Stimulated activated CD4-positive, alpha-beta T cell treated with anti-CD3 and anti-CD28 coated beads, Interleukin-15, amount 100 ng/mL, for 24 hours (primary cell): ENCODE measurements around the gene RC3H2.
A peak's percentile ranks its signal among the peaks of the same experiment; 100 is the strongest.

Experiments
- DNase-seq: peaks from one replicate; pipeline ENCODE4 v3.0.0-alpha.2; 2020

Gene RC3H2, protein sequence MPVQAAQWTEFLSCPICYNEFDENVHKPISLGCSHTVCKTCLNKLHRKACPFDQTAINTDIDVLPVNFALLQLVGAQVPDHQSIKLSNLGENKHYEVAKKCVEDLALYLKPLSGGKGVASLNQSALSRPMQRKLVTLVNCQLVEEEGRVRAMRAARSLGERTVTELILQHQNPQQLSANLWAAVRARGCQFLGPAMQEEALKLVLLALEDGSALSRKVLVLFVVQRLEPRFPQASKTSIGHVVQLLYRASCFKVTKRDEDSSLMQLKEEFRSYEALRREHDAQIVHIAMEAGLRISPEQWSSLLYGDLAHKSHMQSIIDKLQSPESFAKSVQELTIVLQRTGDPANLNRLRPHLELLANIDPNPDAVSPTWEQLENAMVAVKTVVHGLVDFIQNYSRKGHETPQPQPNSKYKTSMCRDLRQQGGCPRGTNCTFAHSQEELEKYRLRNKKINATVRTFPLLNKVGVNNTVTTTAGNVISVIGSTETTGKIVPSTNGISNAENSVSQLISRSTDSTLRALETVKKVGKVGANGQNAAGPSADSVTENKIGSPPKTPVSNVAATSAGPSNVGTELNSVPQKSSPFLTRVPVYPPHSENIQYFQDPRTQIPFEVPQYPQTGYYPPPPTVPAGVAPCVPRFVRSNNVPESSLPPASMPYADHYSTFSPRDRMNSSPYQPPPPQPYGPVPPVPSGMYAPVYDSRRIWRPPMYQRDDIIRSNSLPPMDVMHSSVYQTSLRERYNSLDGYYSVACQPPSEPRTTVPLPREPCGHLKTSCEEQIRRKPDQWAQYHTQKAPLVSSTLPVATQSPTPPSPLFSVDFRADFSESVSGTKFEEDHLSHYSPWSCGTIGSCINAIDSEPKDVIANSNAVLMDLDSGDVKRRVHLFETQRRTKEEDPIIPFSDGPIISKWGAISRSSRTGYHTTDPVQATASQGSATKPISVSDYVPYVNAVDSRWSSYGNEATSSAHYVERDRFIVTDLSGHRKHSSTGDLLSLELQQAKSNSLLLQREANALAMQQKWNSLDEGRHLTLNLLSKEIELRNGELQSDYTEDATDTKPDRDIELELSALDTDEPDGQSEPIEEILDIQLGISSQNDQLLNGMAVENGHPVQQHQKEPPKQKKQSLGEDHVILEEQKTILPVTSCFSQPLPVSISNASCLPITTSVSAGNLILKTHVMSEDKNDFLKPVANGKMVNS

DNA sequence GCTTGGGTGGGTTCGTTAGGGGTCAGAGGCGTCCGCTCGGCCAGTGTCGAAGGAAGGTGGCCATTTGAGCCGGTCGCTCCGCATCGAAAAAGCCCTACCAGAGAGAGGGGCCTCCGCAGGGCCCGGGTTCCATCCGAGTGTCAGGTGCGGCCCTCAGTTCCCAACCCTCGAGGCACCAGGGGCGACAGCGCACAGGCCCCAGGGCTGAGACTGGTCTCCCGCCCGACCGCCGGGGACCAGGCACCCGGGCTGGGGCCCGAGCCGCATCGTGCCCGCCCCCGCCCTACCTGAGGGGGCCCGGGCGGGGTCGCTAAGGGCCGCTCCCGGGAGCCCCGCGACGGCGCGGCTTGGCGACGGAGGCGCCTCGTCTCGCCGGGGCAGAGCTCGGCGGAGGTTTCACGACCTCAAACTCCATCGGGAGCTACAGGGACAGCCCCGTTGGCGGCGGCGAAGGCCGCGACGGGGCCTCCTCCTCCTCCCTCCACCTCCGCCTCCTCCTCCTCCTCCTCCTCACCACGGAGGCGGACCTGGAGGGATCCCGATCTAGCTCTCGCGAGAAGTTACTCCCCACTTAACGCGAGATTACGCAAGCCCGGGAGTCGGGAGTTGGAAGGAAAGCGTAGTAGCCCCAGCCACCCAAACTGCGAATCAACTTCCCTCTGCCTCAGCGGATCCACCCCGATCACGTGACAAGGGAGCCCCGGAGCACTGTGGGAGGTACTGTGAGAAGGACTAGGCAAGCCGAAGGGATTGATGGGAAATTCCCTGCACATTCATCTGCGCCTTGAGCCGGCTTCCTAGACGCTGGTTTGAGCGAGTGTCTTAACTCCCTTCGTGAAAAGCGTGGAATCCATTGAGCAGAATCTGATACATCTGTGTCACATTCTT is at the start of gene RC3H2:
Gene RC3H2, minus strand, starts transcription at position 537 of the 888 bp plus-strand sequence. CDS start 7,850 bp downstream, outside the sequence.
- DNase-seq, result peak; percentile 97

DNA sequence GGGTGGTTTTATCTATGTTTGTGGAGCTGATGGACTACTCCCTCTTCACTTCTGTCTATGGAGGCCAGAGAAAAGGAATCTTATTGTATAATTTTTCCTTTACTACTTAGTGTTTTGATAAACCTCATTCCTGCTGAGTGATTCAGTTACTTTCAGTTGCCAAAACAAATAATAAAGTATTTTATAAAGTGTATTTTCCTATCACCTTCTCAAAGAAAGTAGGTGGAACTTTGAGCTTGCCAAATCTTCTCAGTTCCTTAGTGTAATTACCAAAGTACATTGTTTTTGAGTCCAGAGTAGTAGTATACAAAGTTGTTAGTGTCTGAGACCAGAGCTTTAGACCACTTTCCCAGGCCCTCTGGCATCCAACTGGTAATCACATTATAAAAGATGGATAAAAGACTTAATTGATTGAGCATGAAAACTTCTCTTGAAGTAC is 49.1 kb upstream of the RC3H2 start:
- DNase-seq, result no peak

GRCh38 chr9:122951056-122951455 is 45.9 kb upstream of the RC3H2 start:
- DNase-seq, result no peak

DNA sequence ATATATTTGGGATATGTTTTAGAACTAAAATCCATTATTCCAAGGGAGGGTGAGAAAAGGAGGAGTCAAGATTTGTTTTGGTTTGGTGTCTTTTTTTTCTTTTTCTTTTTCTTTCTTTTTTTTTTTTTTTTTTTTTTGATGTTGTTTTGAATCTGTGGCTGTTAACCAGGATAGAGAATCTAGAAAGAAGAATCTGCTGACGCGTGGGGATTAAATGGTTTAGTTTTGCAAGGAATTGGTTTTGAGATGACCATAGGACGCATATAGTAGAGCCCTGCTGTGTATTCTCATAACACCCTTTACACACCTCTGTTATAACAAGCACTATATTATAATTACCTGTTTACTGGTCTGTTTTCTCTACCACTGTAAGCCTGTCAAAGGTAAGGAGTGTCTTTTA is 45.1 kb upstream of the RC3H2 start:
- no peak for DNase-seq

DNA sequence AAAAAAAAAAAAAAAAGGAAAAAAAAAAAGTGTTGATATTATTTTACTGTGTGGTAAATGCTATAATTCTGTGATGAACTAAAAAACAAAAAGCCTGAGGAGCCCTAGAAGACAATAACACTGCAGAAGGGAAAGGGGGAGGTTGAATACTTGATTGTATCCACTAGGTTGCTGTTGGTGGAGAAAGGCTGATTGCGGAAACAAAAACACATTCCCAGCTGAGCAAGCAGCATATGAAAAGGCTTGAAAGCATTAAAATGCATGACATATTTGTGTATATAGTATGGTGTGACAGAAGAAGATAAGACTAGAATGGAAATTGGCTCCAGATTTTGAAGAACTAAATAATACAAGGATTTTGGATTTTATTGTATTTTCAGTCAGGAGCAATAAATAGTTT is 44.5 kb upstream of the RC3H2 start:
- DNase-seq, result no peak

GRCh38 chr9:122948313-122948712 is 43.2 kb upstream of the RC3H2 start:
- no peak for DNase-seq

GRCh38 chr9:122946461-122947005 is 41.4 kb upstream of the RC3H2 start:
- no peak for DNase-seq

DNA sequence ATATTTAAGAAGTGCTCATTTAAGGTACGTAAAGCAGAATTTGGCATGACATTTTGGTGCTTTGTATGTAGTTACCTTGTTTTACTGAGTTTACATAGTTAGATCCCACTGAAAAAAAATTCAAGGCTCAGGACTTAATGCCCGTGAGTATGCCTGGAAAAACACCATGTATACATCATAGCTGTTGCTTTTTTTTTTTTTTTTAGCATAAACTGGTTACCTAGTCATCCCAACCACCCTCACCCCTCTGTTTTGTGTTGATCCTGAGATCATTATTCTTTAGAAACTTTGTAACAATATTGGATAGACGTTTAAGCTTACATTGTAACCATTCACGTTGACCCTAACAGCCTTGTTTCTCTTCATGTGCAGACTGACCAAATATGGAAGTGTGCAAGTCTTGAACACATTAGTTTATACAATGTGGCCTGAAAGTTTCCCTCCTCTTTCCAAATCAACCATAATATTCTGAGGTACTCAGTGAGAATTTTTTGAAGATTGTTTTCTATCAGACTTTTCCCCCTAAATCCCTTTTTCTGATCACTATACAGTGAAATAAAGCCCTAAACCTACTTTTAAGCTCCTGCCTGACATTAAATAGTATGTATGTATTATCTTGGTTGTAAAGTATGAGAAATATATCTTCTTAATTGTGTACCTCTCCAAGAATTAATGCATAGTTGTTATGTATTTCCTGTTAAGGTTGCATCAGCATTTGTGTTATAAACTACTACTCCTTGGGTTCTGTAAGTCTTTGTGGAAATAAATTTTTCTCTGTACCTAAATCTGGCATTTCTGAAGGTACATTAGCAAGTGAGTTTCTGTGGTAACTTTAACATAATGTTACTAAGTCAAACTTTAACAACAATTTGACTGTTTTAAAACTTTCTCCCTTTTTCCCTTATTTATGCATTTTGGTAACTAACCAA is 40.1 kb upstream of the RC3H2 start:
- DNase-seq, result no peak

DNA sequence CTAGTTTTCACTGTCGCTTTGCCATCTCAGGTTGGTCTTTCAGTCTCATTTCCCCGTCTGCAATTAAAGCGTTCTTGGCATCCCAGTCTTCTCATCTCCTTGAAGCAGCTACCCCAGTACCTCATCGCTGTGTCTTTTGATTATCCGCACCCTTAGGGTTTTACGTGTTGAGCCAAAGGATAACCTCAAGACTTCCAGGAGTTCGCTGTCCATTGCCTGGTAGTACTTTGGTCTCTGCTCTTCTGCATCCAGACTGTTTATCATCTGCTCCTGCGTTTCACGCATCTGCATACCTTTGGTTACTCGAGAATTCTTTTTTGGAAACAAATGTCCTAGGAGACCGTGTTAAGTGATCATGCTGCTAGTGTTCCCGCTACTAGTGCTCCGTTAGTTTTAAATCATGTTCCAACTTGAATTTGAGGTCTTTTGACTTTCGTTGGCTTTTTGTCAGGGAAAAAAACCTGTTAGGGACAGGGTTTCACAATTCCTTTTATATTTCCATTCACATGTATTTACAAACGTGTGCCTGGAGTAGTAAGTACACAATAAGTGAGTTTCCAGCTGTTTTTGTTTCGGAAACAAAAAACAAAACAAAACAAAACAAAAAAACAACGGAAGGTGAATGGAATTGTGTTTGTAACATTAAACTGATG is 36.5 kb upstream of the RC3H2 start:
- no peak for DNase-seq

GRCh38 chr9:122940749-122941581 is 35.8 kb upstream of the RC3H2 start, which contains the start of gene RABGAP1:
RABGAP1 (plus strand) TSS chr9:122941020; CDS start chr9:122957060, 16,040 bp downstream.
- peak; percentile 100 for DNase-seq

DNA sequence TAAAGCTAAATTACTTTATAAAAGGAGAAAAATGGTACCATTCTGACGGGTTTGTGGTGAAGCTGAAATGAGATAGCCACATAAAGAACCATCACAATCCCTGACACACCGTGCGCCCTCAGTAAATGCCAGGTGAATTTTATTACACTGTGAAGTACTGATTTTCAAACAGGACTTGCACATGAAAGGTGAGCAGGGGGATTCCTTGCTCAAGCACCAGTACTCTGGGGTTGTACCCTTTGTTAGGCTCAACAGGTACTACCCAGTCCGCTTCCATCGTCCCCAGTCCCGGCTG is 35.2 kb upstream of the RC3H2 start:
- no peak for DNase-seq

DNA sequence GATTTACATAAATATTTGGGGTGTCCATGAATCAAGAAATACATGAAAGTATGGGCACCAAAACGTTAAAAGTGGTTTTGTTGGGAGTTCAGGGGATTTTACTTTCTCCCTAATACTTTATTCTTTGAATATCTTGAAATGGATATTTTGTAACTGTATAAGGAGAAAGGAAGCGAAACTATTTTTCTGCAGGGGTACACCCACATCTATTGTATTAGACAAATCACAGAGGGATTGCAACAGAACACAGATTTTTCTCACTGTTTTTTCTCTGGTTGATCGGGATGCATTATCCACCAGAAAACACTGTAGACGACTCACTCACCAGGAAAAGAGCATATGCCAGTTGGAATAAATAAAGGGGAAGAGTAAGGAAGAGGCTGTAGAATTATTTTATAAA is 34.4 kb upstream of the RC3H2 start:
- DNase-seq, result no peak

DNA sequence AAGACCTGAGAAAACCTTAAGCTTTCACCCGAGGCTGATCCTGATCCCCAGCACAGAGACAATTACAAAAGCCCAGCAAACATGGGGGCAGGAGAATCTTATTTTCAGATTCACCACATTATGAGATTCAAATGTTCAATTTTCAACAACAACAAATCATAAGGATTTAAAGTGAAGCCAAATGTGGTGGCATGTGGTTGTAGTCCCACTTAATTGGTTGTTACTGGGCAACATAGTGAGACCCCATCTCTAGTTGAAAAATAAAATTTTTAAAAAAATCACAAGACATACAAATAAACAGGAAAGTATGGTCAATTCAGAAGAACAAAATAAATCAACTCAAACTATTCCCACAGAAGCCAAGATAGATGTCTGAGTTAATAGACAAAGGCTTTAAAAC is 31.7 kb upstream of the RC3H2 start:
- DNase-seq, result no peak

DNA sequence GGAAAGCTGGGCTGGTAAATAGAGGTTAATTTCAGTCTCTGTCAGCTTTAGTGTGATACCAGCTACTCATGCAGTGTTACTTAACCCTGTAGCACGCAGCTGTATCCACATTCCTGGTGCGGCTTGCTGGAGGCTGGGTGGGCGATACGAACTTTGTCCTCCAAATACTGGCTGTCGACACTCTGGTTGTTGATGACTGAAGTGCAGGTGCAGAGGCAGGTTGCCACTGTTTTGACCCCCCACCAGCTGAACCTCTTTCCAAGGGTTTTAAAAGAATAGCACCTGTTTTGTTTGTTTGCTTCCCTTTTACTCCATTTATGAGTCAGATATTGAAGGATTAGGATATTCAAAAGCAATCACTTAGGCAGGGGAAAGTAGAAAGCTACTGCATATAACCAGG is 31.3 kb upstream of the RC3H2 start:
- DNase-seq, result no peak

GRCh38 chr9:122931226-122932121 is 26.3 kb upstream of the RC3H2 start, which contains the start of gene ZBTB26:
ZBTB26 (minus strand) TSS chr9:122931512; CDS start chr9:122919934, 11,578 bp downstream.
- DNase-seq, result peak; percentile 95

DNA sequence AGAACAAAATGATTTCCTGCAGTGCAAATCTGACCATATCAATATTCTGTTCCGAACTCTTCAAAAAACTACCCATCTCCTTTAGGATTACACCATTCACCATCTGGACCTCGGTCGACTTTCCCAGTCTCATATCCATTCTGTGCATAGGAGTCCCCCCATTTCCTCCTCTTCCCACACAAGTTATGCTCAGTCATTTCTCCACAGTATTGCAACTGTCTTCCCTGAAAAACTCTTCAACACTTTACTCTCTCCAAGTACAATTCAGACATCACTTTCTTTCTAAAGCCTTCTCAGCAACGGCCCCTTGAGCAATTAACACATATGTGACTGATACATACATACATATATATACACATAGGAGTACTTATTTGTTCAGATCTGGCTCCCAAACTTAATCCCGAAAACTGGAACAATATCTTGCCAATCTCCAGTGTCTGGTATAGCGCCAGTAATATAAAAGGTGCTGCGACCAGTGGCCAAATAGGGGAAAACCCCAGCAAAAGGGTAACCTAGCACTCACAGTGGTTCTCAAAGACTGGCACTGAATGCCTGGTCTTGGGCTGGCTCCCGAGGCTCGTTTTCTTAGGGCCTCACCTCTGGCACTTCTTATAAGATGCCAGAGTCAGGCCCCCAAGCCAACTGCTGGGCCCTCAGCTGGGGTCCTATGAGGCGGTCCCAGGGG is 25.5 kb upstream of the RC3H2 start:
- no peak for DNase-seq

DNA sequence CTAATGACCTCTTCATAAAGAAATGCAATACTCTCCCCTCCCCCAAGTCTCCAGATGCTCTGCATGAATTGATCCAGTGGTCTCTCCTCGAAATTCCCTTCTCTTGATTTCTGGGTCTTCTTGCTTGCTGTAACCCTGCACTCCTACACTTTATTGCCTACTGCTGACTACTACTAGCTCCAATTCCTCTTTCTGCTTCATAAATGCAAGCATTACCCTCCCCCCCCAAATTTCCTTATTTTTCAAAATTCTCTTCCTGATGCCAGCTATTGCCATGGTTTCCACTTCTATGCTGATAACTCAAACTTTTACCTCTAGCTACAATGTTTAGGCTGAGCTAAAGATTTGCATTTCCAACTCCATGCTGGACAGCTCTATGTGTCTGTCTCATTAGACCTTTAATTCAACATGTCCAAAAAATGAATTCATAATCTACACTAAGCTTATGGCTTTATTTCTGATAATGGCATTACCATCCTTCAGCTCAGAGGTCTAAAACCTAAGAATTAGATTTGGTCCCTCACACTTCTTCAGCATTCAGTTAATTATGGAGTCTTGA is 24.7 kb upstream of the RC3H2 start:
- no peak for DNase-seq
